ENCODE results near the gene BCL2L1. TPM values are rescaled to one million over a fixed set of nuclear protein-coding genes. Genes with fewer than 3 reads are reported as not detected.

BCL2L1 gene
- total RNA-seq, 1 donor from 2014 or later: 174 TPM

DNA sequence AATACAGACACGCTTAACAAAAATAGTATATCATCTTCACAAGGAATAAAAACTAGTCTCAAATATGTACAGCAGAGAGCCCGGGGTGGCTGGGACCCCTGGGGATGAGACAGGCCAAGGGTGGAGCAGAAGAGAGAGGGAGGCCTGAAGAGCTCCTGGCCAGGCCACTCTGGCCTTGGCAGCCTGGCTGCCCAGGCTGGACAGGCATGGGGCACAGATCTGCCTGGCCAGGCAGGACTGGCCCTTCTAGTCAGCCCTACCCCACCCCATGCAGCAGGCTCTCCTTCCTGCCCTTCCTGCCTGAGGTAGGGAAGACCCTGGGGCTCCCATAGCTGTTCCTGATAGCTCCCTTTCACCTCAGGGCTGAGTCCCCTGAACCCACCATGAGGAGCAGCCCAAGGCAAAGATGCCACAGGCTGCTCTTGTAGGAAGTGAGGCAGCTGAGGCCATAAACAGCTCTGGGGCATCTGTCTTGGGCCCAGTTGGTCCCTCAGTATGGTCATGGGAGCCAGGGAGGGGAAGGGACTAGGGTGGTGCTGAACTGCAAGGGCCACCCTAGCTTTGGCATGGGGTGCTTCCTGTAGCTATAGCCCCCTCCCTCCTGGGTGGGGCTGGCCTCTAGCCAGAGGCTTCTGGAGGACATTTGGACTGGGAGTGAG, 57.8 kb downstream of the BCL2L1 start:
- H3K4me1 ChIP-seq: peaks cover 76% of the 10 kb centered on the region
- H3K27ac ChIP-seq: peak overlapping the region; percentile 78
- no peaks in the 10 kb centered on the region for H3K27me3 ChIP-seq
- H3K36me3 ChIP-seq: peaks cover 30% of the 10 kb centered on the region
- H3K9me3 ChIP-seq: no peaks in the 10 kb centered on the region
- TF ChIP-seq, protein P1, sequence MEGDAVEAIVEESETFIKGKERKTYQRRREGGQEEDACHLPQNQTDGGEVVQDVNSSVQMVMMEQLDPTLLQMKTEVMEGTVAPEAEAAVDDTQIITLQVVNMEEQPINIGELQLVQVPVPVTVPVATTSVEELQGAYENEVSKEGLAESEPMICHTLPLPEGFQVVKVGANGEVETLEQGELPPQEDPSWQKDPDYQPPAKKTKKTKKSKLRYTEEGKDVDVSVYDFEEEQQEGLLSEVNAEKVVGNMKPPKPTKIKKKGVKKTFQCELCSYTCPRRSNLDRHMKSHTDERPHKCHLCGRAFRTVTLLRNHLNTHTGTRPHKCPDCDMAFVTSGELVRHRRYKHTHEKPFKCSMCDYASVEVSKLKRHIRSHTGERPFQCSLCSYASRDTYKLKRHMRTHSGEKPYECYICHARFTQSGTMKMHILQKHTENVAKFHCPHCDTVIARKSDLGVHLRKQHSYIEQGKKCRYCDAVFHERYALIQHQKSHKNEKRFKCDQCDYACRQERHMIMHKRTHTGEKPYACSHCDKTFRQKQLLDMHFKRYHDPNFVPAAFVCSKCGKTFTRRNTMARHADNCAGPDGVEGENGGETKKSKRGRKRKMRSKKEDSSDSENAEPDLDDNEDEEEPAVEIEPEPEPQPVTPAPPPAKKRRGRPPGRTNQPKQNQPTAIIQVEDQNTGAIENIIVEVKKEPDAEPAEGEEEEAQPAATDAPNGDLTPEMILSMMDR (IDR thresholded peaks at IDR 0.05): no peak
- intact Hi-C loops (cut with DNase I): no loop called here
- ATAC-seq (peak; percentile 1), DNase-seq (no peak)
- H3K4me3 ChIP-seq: no peak overlapping the region

DNA sequence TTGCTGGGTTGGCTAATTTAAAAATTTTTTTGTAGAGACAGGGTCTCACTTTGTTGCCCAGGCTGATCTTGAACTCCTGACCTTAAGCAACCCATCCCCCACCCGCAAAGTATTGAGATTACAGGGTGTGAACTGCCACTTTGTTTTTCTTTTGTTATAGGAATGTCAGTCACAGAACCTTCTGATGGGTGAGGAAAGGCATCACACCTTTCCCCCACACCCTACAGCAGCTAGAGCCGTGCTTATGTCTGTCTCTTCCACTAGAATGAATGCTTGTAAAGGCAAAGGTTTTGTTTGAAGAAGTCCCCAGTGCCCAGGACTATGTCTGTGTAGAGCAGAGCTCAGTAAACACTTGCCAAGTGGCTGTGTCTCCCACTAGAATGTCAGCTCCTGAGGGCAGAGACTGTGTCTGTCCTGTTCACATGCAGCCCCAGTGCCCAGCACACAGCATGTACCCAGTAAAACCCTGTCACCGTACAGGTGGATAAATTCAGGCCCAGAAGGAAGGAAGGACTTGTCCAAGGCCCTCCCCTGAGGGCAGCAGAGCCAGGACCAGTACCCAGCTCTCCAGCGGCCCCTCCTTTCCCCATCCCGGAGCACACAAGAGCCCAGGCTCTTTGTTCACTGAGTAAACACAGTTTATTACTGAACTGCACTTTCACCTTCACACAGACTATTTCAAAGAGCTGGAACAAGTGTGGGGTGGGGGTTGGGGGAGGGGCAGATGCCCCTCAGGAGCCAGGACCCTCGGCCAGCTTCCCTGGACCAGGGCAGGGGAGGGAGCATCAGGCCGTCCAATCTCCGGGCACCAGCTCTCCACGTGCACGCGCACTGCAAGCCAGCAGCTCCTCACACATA, 58.6 kb downstream of the BCL2L1 start:
- Histone ChIP-seq H3K36me3 (peaks cover 30% of the 10 kb centered on the region), H3K4me3 (no peak overlapping the region), H3K4me1 (peaks cover 68% of the 10 kb centered on the region), H3K27ac (peak overlapping the region; percentile 78), H3K9me3 (no peaks in the 10 kb centered on the region), H3K27me3 (no peaks in the 10 kb centered on the region)
- intact Hi-C loops (cut with DNase I): no loop called here
- DNase-seq (peak; percentile 78), ATAC-seq (peak; percentile 61)
- TF ChIP-seq, protein P1 (IDR thresholded peaks at IDR 0.05): no peak

DNA sequence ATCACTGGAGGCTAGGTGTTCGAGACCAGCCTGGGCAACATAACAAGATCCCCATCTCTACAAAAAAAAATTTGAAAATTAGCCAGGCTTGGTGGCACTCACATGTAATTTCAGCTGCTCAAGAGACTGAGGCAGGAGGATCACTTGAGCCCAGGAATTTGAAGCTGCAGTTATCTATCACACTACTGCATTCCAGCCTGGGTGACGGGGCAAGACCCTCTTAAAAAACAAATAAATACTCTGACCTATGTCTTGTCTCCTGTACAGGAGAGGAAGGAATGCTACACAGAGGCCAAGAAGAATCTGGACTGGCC, 59.2 kb downstream of the BCL2L1 start:
- H3K4me3 ChIP-seq: no peak overlapping the region
- peaks cover 30% of the 10 kb centered on the region for H3K36me3 ChIP-seq
- H3K27me3 ChIP-seq: no peaks in the 10 kb centered on the region
- TF ChIP-seq, protein P1 (IDR thresholded peaks at IDR 0.05): no peak
- H3K4me1 ChIP-seq: peaks cover 62% of the 10 kb centered on the region
- intact Hi-C loops (cut with DNase I): no loop called here
- ATAC-seq (no peak), DNase-seq (no peak)
- H3K9me3 ChIP-seq: no peaks in the 10 kb centered on the region
- H3K27ac ChIP-seq: peak overlapping the region; percentile 78

DNA sequence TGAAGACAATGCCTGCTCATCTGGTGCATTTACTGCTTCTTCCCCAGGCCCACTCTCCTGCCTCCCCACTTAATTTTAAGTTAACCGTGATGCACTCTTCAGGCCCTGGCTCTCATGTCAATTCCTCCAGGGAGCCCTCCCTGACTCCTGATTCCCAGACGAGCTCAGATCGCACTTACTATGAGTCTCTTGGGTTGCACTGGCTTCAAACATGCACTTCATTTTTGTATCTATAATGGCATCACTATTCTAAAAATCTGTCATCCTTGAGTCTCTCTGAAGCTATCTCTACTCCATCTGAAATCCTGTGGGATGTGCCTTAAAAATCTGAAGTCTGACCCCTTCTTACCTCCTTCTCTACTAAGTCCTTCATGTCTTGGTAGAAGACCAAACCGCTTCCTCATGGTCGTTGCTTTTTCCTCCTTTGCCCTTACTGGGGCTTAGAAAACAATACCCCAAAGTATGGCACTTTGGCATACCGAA, 60.3 kb downstream of the BCL2L1 start:
- Histone ChIP-seq H3K27ac (peak overlapping the region; percentile 68), H3K9me3 (no peaks in the 10 kb centered on the region), H3K27me3 (no peaks in the 10 kb centered on the region), H3K36me3 (peaks cover 30% of the 10 kb centered on the region), H3K4me3 (peak overlapping the region; percentile 44), H3K4me1 (peaks cover 52% of the 10 kb centered on the region)
- ATAC-seq (no peak), DNase-seq (no peak)
- intact Hi-C loops (cut with DNase I): no loop called here
- TF ChIP-seq, protein P1 (IDR thresholded peaks at IDR 0.05): no peak

DNA sequence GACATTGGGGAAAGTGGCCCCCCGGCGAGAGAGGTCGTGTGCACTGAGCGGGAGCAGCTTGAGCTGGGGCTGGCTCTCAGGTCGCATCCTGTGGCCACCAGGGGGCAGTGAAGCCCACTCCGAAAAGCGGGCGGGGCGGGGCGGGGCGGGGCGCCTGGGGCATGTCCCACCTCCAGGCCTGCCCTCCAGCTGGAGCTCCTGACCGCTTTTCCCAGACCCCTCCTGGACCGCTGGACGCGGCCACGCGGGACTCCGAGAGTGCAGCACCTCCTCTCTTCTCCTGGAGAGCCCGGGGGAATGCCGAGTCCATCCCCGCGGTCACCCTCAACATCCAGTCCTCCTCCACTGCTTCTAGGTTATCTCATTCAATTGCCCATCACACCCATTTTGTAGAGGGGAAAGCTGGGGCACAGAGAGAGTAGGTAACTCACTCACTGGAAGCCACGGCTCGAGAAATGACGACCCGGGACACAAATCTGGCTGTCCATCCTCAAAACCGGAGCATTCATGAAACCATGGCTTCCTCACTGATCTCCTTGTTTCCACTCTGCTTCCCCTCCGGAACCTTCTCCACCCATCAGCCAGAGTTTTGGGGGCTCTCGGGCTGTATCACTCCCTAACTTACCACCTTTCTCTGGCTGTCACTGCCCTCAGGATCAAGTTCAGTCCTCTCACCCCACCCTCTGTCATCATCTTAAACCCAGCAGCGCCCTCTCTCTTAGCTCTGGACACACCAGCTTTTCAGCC, 60.9 kb downstream of the BCL2L1 start:
- intact Hi-C loops (cut with DNase I): loop anchor here (2.0 kb wide), 1 partner anchor 63 kb away; no protein-coding TSS in a partner anchor
- Histone ChIP-seq H3K4me1 (peaks cover 47% of the 10 kb centered on the region), H3K4me3 (peak overlapping the region; percentile 44), H3K27me3 (no peaks in the 10 kb centered on the region), H3K9me3 (no peaks in the 10 kb centered on the region), H3K36me3 (peaks cover 30% of the 10 kb centered on the region), H3K27ac (peak overlapping the region; percentile 68)
- peak; percentile 90 for ATAC-seq
- DNase-seq: peak; percentile 89
- TF ChIP-seq, protein P1 (IDR thresholded peaks at IDR 0.05): peak; percentile 85

Measured in upper lobe of right lung (tissue), 1 donor.